Measurements from ENCODE around the gene NAV3.

NAV3 gene

GRCh38 chr12:78119351-78119918 is 288.7 kb downstream of the NAV3 start:
- no peak overlapping the region for H3K4me3 ChIP-seq (ENCODE audit: low read length)
- no peaks in the 10 kb centered on the region for H3K36me3 ChIP-seq (replicated peaks; ENCODE audit: insufficient read depth, low read length)
- no peaks in the 10 kb centered on the region for H3F3A ChIP-seq (ENCODE audit: insufficient read depth, low read length)
- no peaks in the 10 kb centered on the region for H3K4me1 ChIP-seq (ENCODE audit: low read length)
- no peaks in the 10 kb centered on the region for H3K9me3 ChIP-seq (replicated peaks; ENCODE audit: insufficient read depth, low read length)
- H3K27me3 ChIP-seq (replicated peaks; ENCODE audit: insufficient read depth, low read length): no peaks in the 10 kb centered on the region
- no peak for DNase-seq
- no peaks in the 10 kb centered on the region for H3K9me2 ChIP-seq (replicated peaks; ENCODE audit: insufficient read depth, low read length)
- H2AFZ ChIP-seq (ENCODE audit: low read length): no peak overlapping the region
- H3K79me2 ChIP-seq (ENCODE audit: low read length): no peaks in the 10 kb centered on the region
- TF ChIP-seq EZH2 (optimal IDR thresholded peaks at IDR 0.05; ENCODE audit: low read depth, low read length): no peak
- no peak for TF ChIP-seq EZH2phosphoT487 (IDR thresholded peaks at IDR 0.05; ENCODE audit: low read length)
- no peak for TF ChIP-seq CTCF (IDR thresholded peaks at IDR 0.05; ENCODE audit: low read length)
- H3K27ac ChIP-seq (ENCODE audit: low read length): no peak overlapping the region
- no peak overlapping the region for H3K9ac ChIP-seq (ENCODE audit: low read length)
- no peak overlapping the region for H3K4me2 ChIP-seq (ENCODE audit: low read depth, low read length)
- H4K20me1 ChIP-seq (ENCODE audit: insufficient read depth, low read length): no peaks in the 10 kb centered on the region

GRCh38 chr12:78120306-78120705 is 289.6 kb downstream of the NAV3 start:
- Histone ChIP-seq H3K79me2 (ENCODE audit: low read length) (no peaks in the 10 kb centered on the region), H3K9me3 (replicated peaks; ENCODE audit: insufficient read depth, low read length) (no peaks in the 10 kb centered on the region), H3K9ac (ENCODE audit: low read length) (no peak overlapping the region), H3K27me3 (replicated peaks; ENCODE audit: insufficient read depth, low read length) (no peaks in the 10 kb centered on the region), H2AFZ (ENCODE audit: low read length) (no peak overlapping the region), H3K27ac (ENCODE audit: low read length) (no peak overlapping the region), H3K36me3 (replicated peaks; ENCODE audit: insufficient read depth, low read length) (no peaks in the 10 kb centered on the region), H3K4me3 (ENCODE audit: low read length) (no peak overlapping the region), H3K9me2 (replicated peaks; ENCODE audit: insufficient read depth, low read length) (no peaks in the 10 kb centered on the region), H4K20me1 (ENCODE audit: insufficient read depth, low read length) (no peaks in the 10 kb centered on the region), H3K4me1 (ENCODE audit: low read length) (no peaks in the 10 kb centered on the region), H3F3A (ENCODE audit: insufficient read depth, low read length) (no peaks in the 10 kb centered on the region), H3K4me2 (ENCODE audit: low read depth, low read length) (no peak overlapping the region)
- TF ChIP-seq CTCF (IDR thresholded peaks at IDR 0.05; ENCODE audit: low read length) (no peak), EZH2phosphoT487 (IDR thresholded peaks at IDR 0.05; ENCODE audit: low read length) (no peak), EZH2 (optimal IDR thresholded peaks at IDR 0.05; ENCODE audit: low read depth, low read length) (no peak)
- no peak for DNase-seq

- Histone ChIP-seq H3K9me2 (replicated peaks; ENCODE audit: insufficient read depth, low read length) (no peaks in the 10 kb centered on the region), H3K36me3 (replicated peaks; ENCODE audit: insufficient read depth, low read length) (no peaks in the 10 kb centered on the region), H3K27me3 (replicated peaks; ENCODE audit: insufficient read depth, low read length) (no peaks in the 10 kb centered on the region), H3K4me2 (ENCODE audit: low read depth, low read length) (no peak overlapping the region), H3K79me2 (ENCODE audit: low read length) (no peaks in the 10 kb centered on the region), H2AFZ (ENCODE audit: low read length) (no peak overlapping the region), H3K27ac (ENCODE audit: low read length) (no peak overlapping the region), H4K20me1 (ENCODE audit: insufficient read depth, low read length) (no peaks in the 10 kb centered on the region), H3K9me3 (replicated peaks; ENCODE audit: insufficient read depth, low read length) (no peaks in the 10 kb centered on the region), H3F3A (ENCODE audit: insufficient read depth, low read length) (no peaks in the 10 kb centered on the region), H3K9ac (ENCODE audit: low read length) (no peak overlapping the region), H3K4me3 (ENCODE audit: low read length) (no peak overlapping the region), H3K4me1 (ENCODE audit: low read length) (no peaks in the 10 kb centered on the region)
- peak; percentile 44 for DNase-seq
- TF ChIP-seq EZH2phosphoT487 (IDR thresholded peaks at IDR 0.05; ENCODE audit: low read length) (no peak), CTCF (IDR thresholded peaks at IDR 0.05; ENCODE audit: low read length) (peak; percentile 22; the same call in 1 of the 2 replicates), EZH2 (optimal IDR thresholded peaks at IDR 0.05; ENCODE audit: low read depth, low read length) (no peak)
Measured at GRCh38 chr12:78120866-78121560, 290.3 kb downstream of the NAV3 start.
